Transverse colon (tissue), 4 donors: ENCODE measurements around the gene GPC5. TPM values are rescaled to one million over a fixed set of nuclear protein-coding genes. Genes with fewer than 3 reads are reported as not detected.

Source experiments
- DNase-seq: peaks from one replicate; pipeline ENCODE4 v3.0.0-alpha.2; 2019
- H3K27ac ChIP-seq, 4 donors: fragments of 200-600 bp; sonication (generic); 2 replicates each; pipeline ENCODE4 v1.5.1; 2016 to 2018; ENCODE audit warnings: inconsistent platforms in 4 of 4
- H3K27me3 ChIP-seq: fragments of 200-600 bp; sonication (generic); 2 replicates; pipeline ENCODE4 v1.5.1; 2017; ENCODE audit warnings: inconsistent platforms
- H3K36me3 ChIP-seq, 4 donors: fragments of 200-600 bp; sonication (generic); 2 replicates each; pipeline ENCODE4 v1.5.1; 2017 to 2019; ENCODE audit warnings: inconsistent platforms in 4 of 4
- H3K4me1 ChIP-seq, 4 donors: fragments of 200-600 bp; sonication (generic); 2 replicates each; pipeline ENCODE4 v1.5.1; 2017 to 2020; ENCODE audit warnings: inconsistent platforms in 4 of 4
- H3K4me3 ChIP-seq, 4 donors: fragments of 200-600 bp; sonication (generic); 1 replicate in 1 of 4; 2 replicates in 3 of 4; pipeline versions ENCODE4 v1.5.1 to v1.6.1; 2017 to 2019; ENCODE audit warnings: inconsistent platforms in 4 of 4
- H3K9me3 ChIP-seq, 2 donors: fragments of 200-600 bp; sonication (generic); 2 replicates each; pipeline ENCODE4 v1.5.1; 2017 to 2019; ENCODE audit warnings: inconsistent platforms in 2 of 2
- CTCF ChIP-seq, 5 experiments: fragments of 200-600 bp in 3 of 5; fragments of 450-650 bp in 2 of 5; sonication (generic) in 3 of 5; IDR thresholded peaks; 1 replicate in 2 of 5; 2 replicates in 3 of 5; pipeline ENCODE4 v1.5.1; 2016 to 2017; ENCODE audit warnings: antibody characterized with exemption in 5 of 5, inconsistent platforms in 3 of 5, mild to moderate bottlenecking in 2 of 5, moderate library complexity in 1 of 5
- EP300 ChIP-seq: sonication (generic); formaldehyde crosslinking; IDR thresholded peaks from one replicate; pipeline ENCODE4 v1.6.1; 2017; ENCODE audit warnings: antibody characterized with exemption, low read depth
- POLR2A ChIP-seq: fragments of 450-650 bp; IDR thresholded peaks from one replicate; pipeline ENCODE4 v1.6.1; 2016; ENCODE audit warnings: antibody characterized with exemption, mild to moderate bottlenecking, moderate library complexity
- POLR2AphosphoS5 ChIP-seq, 3 donors: sonication (generic); formaldehyde crosslinking; IDR thresholded peaks; one replicate each; pipeline ENCODE4 v1.6.1; 2016; ENCODE audit warnings: antibody characterized with exemption in 3 of 3
- WGBS, 2 donors: methylation state at CpG; one replicate each; pipeline ENCODE4 v1.1.5; 2018; ENCODE audit warnings: low coverage in 1 of 2; 5-methylcytosine and 5-hydroxymethylcytosine counted together
- in situ Hi-C, 4 donors: fragments of 200-750 bp; cut with MboI; loops; one replicate each; pipeline versions ENCODE4 v1.15.0 to v1.15.1; 2017; ENCODE audit warnings: low sequenced_read_pairs in 3 of 4, low pct_ligation_motif_present in 1 of 4, low pct_unique_long_range_greater_than_20kb in 1 of 4
- intact Hi-C: fragments of 100-400 bp; cut with DNase I; formaldehyde crosslinking; loops from one replicate; pipeline ENCODE4 v1.15.1; 2023; ENCODE audit warnings: low total_unique reads
- total RNA-seq, 4 donors: library from RNA; depleted of rRNA; stranded (reverse); fragments of >200 nt; gene quantifications; one replicate each; pipeline ENCODE4 v1.1.0, GENCODE V29; 2016

The GPC5 gene
- total RNA-seq, 4 donors from 2014 or later = 0.48 to 1.4 TPM; not detected in 2

DNA sequence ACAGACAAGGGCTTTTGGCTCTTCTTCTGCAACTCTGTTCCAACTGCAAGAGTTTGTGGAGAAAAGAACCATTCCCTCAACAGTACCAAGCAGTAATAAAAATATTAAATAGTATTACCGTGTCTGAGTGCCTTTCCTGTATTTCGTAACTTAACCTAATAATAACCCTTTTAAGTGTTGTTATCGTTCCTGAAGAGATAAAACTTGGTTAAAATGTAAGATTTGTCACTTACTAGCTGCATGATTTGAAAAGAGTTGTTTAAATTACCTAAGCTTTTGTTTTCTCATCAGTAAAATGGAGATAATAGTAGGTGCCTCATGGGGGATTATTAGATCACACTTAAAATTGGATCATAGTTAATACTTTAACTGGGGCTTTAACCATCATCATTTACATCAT lies 447.2 kb downstream of the GPC5 start:
- TF ChIP-seq POLR2A = no peak
- TF ChIP-seq CTCF (IDR thresholded peaks at IDR 0.05) = no peak
- TF ChIP-seq POLR2AphosphoS5 (IDR thresholded peaks at IDR 0.05) = no peak
- TF ChIP-seq EP300 = no peak
- H3K27ac ChIP-seq = no peak overlapping the region
- intact Hi-C loops = no loop called here
- H3K36me3 ChIP-seq = no peaks in the 10 kb centered on the region
- H3K4me1 ChIP-seq = no peaks in the 10 kb centered on the region
- no peaks in the 10 kb centered on the region for H3K27me3 ChIP-seq
- H3K4me3 ChIP-seq = no peak overlapping the region
- H3K9me3 ChIP-seq = no peaks in the 10 kb centered on the region
- DNase-seq = no peak
- in situ Hi-C loops = no loop called here
- 54 to 57% methylated on average over 3 of the region's 3 CpGs for WGBS, 2 donors

GRCh38 chr13:91863699-91864098 lies 465.3 kb downstream of the GPC5 start:
- H3K9me3 ChIP-seq = no peaks in the 10 kb centered on the region
- in situ Hi-C loops = no loop called here
- intact Hi-C loops = no loop called here
- no peaks in the 10 kb centered on the region for H3K4me1 ChIP-seq
- no peak overlapping the region for H3K4me3 ChIP-seq
- H3K27me3 ChIP-seq = no peaks in the 10 kb centered on the region
- no peaks in the 10 kb centered on the region for H3K36me3 ChIP-seq
- H3K27ac ChIP-seq = no peak overlapping the region
- WGBS, 2 donors = 50 to 60% methylated on average over 1 of the region's 1 CpG
- TF ChIP-seq POLR2AphosphoS5 (IDR thresholded peaks at IDR 0.05) (no peak), EP300 (no peak), POLR2A (no peak), CTCF (IDR thresholded peaks at IDR 0.05) (no peak)
- no peak for DNase-seq

DNA sequence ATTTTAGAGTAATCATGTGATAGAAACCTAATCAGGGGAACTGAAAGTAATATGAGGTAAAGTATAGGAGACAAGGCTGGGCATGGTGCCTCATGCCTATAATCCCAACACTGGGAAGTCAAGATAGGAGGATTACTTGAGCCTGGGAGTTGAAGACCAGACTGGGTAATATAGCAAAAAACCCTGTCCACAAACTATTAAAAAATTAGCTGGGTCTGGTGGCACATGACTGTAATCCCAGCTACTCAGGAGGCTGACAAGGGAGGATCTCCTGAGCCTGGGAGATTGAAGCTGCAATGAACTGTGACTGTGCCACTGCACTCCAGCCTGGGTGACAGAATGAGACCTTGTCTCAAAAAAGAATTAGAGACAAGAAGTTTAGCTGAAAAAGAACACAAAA lies 469.9 kb downstream of the GPC5 start:
- intact Hi-C loops = no loop called here
- Histone ChIP-seq H3K4me1 (no peaks in the 10 kb centered on the region), H3K27me3 (no peaks in the 10 kb centered on the region), H3K36me3 (no peaks in the 10 kb centered on the region), H3K27ac (no peak overlapping the region), H3K9me3 (no peaks in the 10 kb centered on the region), H3K4me3 (no peak overlapping the region)
- DNase-seq = no peak
- no peak for TF ChIP-seq POLR2AphosphoS5 (IDR thresholded peaks at IDR 0.05)
- no peak for TF ChIP-seq POLR2A
- TF ChIP-seq EP300 = no peak
- TF ChIP-seq CTCF (IDR thresholded peaks at IDR 0.05) = no peak
- in situ Hi-C loops = no loop called here

- TF ChIP-seq CTCF (IDR thresholded peaks at IDR 0.05) (no peak), EP300 (no peak), POLR2A (no peak), POLR2AphosphoS5 (IDR thresholded peaks at IDR 0.05) (no peak)
- no peaks in the 10 kb centered on the region for H3K4me1 ChIP-seq
- intact Hi-C loops = no loop called here
- no peaks in the 10 kb centered on the region for H3K27me3 ChIP-seq
- in situ Hi-C loops = no loop called here
- 67 to 74% methylated on average over 1 to 3 of the region's 3 CpGs for WGBS, 2 donors
- no peaks in the 10 kb centered on the region for H3K9me3 ChIP-seq
- H3K4me3 ChIP-seq = no peak overlapping the region
- no peaks in the 10 kb centered on the region for H3K36me3 ChIP-seq
- DNase-seq = no peak
- H3K27ac ChIP-seq = no peak overlapping the region
Measured at GRCh38 chr13:91878491-91878890, 480.1 kb downstream of the GPC5 start.
